GM18870 (cell line): ENCODE measurements around the gene KHDC4.

Experiments
- ATAC-seq: cut with Tn5 transposase; IDR thresholded peaks from one replicate; pipeline ENCODE4 v1.9.1; 2021; ENCODE audit warnings: moderate library complexity; ENCODE audit not compliant: unreplicated experiment

KHDC4 gene

GRCh38 chr1:155934097-155934935 is at the start of gene KHDC4:
Gene KHDC4, minus strand, starts transcription at chr1:155934413. Its CDS starts 40 bp downstream, at chr1:155934373.
- peak; percentile 86 for ATAC-seq

GRCh38 chr1:155983191-155984024 is 49.2 kb upstream of the KHDC4 start:
- ATAC-seq, result no peak

GRCh38 chr1:155982106-155982505 is 47.9 kb upstream of the KHDC4 start:
- no peak for ATAC-seq

DNA sequence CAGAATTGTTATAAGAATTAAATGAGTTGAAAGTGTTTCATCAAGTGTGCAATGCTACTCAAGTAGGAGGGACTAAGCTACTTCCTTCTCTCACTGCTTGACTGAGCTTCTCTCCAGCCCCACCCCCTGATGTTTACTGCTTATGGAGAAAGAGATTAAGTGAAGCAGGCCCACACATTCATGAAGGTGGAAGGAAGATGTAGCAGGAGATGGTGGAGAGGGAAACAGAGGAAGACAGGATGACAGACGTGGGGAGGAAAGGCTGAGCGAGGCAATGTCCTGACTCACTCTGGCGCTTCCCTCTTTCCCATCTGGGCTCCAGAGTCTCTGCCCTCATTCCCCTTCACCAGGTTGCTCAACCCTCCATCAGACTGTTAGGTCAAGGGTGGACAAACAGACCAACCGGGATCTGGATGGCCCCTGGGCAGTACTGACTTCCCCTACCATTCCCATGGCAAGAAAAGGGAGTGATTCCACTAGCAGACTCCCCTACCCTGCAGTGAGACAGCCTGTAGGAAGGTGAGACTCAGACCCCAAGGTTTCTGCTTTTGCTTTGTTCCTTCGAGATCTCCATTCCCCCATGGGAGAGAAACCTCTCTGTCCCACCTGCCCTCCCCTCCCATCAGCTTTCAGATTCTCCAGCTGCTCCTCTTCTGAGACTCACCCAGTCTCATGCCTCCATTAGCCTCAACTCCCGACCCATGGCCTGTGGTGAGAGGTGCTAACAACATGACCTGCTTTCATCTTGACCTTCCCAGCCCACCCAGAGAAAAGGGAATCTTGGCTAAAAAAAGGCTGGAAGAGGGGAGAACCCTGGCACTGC is 47.3 kb upstream of the KHDC4 start:
- no peak for ATAC-seq

DNA sequence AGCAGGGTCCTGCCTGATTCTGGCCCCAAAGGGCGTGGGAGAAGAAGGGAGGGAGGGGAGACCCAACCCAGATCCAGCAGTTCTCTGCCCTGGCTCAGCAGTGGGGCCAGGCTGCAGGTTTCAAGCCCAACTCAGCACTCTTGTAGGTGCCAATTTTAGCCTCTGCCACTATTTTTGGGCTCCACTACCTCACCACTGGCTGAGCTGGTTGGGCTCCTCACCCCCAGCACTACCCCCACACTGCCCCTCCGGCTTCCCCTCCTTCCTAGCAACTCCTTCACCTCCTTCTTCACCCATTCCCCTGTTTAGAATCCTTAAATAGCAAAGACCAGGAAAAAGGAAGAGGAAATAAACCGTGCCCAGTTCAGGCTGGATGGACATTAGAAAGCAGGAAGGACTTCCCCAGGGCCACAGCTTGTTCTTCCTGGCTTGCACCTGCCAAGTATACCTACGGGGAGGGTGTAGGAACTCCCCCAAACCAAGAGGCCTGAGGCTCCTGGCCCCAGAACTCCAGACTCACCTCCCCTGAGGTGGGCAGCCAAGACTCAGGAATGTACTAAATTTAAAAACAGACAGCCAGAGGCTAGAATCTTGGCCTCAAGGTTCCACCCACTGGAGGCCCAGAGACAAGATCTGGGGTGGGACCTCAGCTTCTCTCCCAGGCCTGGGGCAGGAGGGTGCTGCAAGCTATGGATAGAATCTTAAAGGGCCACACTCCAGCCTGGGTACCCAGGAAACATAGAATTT is 45.6 kb upstream of the KHDC4 start:
- no peak for ATAC-seq

GRCh38 chr1:155978973-155979429 is 44.8 kb upstream of the KHDC4 start:
- ATAC-seq, result no peak

DNA sequence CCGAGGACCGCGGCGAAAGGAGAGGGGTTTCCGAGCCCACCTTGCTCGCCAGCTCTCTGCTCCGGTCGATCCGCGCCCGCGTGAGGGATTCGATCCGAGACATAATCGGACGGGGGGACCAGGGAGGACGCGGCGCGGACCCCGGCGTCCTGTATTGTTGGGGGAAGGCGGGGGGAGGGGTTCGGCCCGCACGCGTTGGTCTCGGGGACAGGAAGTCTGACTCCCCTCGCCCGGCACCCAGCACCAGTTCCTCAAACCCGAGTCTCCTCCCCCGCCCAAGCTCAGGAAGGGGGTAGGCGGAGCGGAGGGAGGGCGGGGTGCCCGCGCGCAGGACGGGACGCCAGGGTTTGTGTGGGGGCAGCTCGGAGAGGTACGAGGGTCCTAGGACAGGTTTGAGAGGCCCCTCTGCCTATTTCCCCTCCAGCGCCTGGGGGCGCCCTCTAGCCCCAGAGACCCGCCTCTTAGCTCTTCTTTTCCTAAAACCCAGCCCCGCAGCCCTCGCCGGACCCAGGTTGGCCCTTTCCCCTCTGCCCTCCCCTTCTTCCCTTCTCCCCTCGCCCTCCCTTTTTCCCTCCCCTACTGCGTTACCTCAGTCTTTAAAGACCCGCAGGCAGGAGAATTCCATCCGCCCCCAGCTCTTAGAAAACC is 44.2 kb upstream of the KHDC4 start, which contains the start of gene ARHGEF2:
Gene ARHGEF2, minus strand, starts transcription at position 223 of the 648 bp plus-strand sequence. Its CDS starts 120 bp downstream, at position 103.
- ATAC-seq, result no peak

DNA sequence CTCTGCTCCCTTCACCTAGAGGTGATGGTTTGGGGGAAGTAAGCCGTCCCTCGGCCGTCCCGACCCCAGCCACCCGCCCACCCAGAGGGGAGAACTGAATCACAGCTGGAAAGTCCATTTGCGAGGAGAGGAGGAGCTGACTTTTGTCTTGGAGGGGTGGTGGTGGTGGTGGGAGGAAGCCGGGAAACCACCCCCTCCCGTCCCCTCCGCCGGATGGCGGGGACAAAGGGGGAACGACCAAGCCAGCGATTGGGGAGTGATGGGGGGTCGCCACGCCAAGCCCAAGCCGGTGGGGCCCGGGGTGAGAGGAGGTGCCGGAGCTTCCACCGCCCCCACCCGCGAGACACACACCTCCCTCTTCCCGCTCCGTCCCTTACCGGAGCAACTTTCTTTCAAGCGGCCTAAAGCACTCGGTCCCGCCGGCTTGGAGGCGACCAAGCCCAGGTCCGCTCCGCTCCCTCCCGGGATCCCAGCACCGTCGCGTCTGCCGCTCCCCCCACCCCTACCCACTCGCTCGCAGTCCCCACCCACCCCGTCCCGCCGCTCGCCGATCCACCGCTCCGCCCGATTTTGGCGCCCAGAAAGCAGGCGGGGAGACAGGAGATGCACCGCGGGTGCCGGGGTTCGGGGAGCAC is 43.6 kb upstream of the KHDC4 start:
- ATAC-seq, result no peak

GRCh38 chr1:155976913-155977689 is 42.9 kb upstream of the KHDC4 start:
- ATAC-seq, result no peak

- ATAC-seq, result no peak
Observed at GRCh38 chr1:155976062-155976912, 42.1 kb upstream of the KHDC4 start.

DNA sequence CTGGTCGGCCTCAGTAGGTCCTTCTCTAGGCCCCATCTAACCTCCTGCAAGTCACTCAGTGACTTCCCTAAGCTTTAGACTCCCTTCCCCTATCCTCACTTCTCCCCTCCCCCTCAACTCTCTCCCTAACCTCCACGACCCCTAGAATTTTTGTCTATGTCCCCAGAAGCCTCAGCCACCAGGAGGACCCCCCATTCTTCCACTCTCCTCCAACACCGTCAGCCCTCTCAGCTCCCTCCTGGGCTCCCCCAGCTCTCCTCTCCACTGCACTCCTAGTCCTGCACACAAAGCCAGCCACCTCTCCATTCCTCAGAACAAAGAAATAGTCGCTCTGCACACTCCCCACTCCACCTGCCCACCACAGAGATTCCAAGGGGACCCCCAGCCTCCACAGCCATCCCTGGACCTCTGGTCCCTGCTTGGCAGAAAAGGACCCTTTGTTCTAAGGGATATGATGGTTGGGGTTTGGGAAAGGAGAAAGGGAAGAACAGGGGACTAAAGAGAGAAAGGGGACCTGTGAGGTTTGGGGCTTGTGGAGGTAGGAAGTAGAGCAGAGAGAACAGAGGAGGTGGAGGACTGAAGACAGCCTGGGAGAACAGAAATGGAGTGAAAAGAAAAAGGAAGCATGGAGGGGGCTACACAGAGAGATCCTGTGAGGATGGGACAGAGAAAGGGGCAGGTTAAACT is 41.3 kb upstream of the KHDC4 start:
- no peak for ATAC-seq

- no peak for ATAC-seq
Observed at GRCh38 chr1:155974208-155975115, 40.2 kb upstream of the KHDC4 start.

- no peak for ATAC-seq
Observed at GRCh38 chr1:155973723-155974122, 39.5 kb upstream of the KHDC4 start.

DNA sequence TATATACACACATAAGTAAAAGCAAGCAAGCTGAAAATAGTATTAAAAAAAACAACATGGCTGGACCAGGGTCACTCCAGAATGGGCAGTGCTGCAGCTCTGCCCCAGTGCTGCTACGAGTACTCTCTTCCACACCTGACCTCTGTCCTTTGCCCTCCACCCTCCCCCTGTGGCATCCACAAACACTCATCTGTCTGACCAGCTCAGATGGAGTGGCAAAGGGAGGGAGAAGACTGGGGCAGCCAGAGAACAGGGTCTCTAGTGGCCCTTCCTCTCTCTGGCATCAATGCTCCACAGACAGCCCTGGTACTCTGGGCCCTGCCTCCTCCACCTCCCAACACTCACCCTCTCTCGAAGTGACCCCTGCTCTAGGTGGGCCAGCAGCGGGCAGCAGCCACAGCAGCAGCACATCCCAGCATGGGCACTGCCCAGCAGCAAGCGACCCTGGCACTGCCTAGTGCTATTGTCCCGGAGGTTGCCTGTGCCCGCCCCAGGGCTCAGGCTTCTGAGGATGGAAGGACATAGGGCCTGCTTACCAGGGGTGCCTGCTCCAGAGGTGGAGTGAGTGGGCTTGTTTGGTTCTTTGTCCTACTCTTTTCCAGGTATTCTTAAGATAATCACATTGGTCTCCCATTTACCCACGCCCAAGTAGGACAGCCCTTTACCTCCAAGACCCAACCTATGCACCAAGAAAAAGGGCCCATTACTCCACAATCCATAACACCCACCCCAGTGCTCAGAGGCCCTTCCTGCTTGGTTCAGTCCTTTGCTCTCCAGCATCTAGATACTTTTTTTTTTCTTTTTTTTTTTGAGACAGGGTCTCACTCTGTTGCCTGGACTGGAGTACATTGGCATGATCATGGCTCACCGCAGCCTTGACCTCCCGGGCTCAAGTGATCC is 37.9 kb upstream of the KHDC4 start:
- ATAC-seq, result no peak
